GM15510 (cell line): Measurements from ENCODE around the gene PLEKHA3.

ENCODE experiments used
- POLR2A ChIP-seq: IDR thresholded peaks from 3 replicates; pipeline ENCODE4 v1.6.1; 2011; ENCODE audit warnings: borderline replicate concordance; ENCODE audit not compliant: insufficient read length; ENCODE audit errors: extremely low read depth

PLEKHA3 gene

DNA sequence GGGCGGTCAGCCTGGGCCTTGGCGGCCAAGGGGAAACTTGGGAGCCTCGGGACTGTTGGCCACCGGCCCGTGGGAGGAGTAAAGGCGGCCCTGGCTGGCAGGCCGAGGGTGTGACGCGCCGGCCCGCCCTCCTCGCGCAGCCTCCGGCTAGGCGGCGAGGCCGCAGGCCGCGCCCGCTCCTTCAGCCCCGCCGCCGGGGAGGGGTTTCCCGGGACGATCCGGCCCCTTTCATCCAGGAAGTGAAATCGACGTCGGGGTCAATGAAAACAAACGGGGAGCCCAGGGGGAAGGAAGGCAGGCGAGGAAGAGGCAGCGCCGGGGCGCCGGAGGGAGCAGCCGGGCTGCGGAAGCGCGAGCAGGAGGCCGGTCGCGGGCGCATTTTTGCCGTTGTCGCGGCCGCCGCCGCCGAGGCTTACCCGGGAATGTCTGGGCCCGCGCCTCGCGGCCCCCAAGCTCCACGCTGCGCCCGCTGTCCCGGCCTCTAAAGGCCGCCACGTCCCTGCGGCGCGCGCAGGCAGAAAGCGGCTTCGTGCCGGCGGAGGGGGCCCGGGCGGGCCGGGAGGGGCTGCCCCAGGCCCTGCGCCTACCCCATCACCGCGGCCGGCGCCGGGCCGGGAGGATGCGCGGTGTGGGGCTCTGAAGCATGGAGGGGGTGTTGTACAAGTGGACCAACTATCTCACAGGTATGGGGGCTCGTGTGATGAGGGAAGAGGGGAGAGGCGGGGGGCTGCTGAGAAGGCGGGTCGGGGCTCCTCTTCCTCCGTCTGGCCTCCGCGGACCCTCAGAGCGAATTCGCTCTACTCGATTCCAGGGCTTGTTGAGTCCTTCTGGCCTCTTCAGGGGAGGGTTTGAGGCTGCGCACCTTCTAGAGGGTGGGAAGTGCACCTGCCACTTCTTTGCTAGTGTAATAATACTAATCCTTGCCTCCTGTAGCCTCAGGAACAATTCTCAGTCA, at the start of gene PLEKHA3:
PLEKHA3 (plus strand) TSS at position 231 of the 955 bp plus-strand sequence; CDS start at position 644, 413 bp downstream.
- TF ChIP-seq POLR2A, result peak; percentile 54

DNA sequence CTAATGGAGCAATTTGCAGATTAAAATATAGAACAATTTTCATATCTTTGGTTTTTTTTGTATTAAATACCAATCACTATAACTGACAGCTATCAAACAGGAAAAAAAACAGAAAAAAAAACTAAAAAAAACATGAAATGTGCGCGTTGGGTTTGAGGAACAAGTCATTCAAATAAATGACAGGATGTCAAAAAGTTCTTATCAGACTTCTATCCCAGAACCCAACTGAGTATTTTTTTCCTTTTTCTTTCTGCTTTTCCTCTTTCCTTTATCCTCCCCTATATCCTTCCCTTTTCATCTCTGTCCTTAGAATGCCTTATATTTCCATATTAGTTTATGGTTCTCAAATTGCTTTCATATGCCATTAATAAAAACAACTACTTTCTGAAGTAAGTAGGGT, 43.6 kb upstream of the PLEKHA3 start:
- no peak for TF ChIP-seq POLR2A

DNA sequence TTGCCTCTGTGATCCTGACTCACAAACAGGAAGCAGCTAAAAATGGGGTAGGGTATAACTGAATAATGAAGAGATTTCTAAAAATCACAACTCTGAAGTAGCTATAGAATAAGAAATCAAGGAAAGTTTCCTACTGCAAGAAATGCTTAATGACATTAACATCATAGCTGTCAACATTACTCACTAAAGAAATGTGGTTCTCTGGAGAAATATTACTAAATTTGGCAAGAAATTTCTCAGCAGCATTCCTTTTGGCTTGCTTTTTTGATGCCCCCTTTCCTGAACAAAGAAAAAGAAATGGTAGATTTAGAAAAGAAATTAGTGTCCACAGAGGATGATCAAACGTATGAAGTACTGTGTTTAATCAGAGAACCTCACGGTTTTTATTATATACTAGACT, 38.8 kb upstream of the PLEKHA3 start:
- TF ChIP-seq POLR2A, result no peak

DNA sequence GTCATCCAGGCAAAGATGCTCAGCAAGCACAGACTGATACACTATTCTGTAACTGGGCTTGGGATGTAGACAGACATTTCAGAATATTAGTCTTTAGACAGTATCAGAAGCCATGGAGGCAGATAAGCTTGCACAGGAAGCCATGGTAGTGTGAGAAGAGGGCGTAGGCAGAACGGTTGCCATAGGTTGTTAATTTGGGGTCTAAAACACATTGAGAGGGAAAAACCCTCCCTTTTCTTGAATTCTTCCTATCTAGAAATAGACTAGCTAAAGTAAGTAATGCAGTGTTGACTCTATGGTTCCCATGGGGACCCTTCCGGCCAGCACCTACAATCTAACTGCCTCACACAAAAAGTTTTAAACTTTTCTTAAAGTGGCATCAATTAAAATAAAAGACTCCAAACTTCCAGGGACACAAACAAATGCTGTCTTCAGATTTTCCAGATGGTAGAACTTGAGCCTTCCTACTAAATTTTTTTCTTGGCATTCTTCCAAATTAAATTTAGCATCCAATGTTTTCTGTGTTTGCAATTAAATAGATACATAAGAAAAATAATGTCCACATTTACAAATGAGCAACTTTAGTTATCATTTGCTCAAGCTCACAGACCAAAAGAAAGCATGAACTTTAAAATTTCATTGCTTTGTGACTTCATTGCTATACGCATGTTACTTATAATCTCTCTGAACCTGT, 31.1 kb upstream of the PLEKHA3 start:
- no peak for TF ChIP-seq POLR2A

DNA sequence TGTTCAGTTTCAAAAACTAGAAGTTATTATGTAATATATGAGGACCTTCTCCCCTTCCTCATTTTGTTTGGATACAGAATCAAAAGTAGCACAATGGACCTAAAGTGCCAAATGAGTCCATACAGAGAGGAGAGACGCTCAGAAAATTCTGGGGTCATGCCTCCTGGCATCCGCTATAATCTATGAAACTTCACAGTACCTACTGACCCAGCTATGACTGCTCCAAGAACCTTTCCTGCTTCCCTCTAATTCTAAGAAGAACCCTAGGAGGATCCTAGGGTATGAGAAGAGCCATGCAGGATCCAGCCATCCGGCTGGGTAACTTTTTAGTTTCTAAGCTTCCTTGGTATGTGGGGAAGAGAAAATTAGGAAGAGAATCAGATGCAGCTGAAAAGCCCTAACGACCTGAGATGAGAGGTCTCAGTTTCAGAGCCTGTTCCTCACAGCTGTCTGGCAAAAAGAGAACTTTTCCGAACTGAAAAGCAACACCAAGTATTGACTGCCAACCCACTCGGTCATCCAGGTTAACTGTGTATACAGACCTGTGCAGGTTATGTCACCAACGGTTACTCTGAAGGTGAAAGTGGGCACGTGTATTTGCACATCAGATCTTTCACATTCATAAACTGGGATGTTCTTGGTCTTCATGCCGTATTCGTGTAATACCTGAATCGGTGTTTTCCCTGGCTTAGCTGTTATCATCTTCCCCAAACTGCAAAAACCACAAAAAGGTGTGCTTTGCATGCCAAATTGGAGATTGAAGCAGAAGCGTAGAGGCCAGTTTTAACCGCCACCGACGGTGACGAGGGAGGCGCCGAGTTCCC, 30.3 kb upstream of the PLEKHA3 start:
- TF ChIP-seq POLR2A, result no peak

DNA sequence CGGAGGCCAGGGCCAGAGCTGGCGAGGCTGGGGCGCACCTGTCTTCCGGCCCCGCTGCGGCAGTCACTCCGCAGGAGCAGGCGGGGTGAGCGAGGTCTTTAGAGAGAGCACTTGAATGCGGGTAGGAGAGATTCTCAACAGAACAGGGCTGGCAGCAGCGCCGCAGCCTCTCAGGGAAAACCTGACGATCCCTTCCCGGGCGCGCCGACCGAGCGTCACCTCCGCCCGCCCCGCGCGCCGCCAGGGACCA, 29.8 kb upstream of the PLEKHA3 start:
- TF ChIP-seq POLR2A, result no peak

DNA sequence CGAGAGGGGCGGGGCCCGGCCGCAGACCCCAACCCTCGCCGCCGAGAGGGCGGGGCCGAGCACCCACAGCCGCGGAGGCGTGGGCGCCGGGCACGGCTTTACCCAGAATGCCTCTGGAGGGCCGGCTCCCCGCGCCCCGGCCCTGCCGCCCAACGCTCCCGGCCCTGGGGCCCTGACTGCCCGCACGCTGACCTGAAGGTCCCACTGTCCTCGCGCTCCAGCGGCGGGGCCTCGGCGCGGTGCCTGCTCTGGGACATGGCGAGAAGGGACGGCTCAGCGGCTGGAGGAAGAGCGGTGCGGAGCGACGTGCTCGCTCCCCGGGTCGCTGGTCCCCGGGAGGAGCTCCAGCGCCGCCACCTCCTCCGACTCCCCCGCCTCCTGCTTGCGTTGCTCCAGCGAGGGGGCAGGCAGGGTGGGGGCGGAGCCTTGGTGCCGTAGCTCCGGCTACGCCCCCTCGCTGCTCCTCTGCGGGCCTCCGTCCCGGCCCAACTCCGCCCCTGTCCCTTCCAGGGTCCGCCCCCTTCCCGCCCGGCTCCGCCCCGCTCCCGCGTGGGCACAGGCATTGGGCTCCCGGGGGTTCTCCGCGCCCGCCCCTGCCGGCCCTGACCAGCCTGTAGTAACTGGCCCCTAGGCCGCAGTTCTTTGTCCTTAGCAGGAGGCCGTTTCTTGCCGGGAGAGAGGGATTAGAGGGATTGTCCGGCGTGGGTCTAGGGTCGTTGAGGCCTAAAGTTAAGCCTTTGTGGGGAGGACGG, 29.3 kb upstream of the PLEKHA3 start, which contains the start of the genes PJVK and PRKRA:
PJVK (plus strand) TSS at position 605 of the 752 bp plus-strand sequence. CDS start 2,032 bp downstream, outside the sequence.
PRKRA (minus strand) TSS at position 402 of the 752 bp plus-strand sequence; CDS start at position 257, 145 bp downstream.
- TF ChIP-seq POLR2A, result peak; percentile 89

DNA sequence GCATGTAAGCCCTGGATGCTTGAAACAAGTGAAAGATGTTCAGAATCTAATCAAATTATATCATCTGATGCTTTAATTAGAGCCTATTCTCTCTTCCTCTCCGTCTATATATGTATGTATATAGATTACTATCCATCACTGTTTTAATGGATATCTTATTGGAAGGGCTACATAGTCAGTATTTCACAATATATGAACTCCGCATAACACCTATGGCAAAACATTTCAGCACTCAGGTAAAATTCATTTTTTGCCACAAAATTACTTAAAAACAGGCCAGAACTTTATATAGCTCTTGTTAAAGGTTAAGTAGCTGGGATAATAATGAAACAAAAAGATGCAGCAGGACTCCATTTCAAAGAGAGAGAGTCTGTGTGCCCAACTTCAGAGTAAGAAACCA, 27.9 kb upstream of the PLEKHA3 start:
- no peak for TF ChIP-seq POLR2A

DNA sequence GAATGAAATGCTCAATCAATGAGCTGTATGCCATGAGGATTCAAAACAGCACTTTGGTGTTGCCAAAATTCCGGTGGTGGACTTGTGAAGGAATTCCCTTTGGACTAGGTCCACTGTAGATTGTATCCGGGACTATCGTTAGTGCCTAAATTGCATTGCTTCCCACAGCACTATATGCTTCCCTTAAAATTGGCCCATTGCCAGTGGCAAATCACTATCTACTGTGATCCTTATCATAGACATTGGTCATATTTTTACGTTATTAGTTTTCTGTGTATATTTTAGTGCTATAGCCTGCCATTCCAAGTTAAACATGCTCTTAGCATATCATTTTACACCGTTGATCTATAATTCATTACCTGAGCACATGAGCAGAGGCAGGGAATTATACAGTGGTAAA, 27.4 kb upstream of the PLEKHA3 start:
- TF ChIP-seq POLR2A, result no peak

DNA sequence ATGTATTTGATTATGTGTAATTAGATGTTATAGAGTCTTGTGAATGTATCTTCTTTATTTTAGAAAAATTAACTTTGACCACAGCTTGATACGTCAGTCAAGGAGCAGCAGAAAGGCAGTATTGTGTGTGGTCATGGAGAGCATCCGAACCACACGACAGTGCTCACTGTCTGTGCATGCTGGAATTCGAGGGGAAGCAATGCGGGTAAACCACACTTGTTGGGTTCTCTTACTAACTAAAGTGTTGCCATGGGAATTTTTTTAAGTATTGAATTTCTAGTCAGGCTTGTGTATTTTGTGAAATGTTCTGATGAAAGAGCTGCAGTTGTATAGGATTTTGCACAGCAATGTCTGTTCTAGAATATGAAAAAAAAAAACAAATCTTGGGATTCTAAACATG, 24.3 kb upstream of the PLEKHA3 start:
- TF ChIP-seq POLR2A, result no peak

DNA sequence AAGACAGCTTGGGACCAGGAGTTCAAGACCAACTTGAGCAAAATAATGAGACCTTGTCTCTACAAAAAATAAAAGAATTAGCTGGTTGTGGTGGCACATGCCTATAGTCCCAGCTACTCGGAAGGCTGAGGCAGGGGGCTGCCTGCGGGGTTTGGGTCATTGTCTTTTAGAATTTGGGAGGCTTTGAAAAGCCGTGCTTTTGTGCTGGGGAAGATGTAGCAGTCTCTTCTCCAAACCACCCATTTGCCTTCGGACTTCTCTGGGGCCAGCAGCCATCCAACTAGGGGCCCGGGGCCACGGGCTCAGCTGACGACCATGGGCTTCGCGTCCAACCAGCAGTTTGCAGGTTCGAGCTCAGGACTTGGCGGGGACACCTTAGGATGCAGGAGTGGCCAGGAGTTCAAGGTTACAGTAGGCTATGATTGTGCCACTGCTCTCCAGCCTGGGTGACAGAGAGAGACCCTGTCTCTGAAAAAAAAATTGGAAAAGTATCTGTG, 22.8 kb upstream of the PLEKHA3 start:
- no peak for TF ChIP-seq POLR2A

DNA sequence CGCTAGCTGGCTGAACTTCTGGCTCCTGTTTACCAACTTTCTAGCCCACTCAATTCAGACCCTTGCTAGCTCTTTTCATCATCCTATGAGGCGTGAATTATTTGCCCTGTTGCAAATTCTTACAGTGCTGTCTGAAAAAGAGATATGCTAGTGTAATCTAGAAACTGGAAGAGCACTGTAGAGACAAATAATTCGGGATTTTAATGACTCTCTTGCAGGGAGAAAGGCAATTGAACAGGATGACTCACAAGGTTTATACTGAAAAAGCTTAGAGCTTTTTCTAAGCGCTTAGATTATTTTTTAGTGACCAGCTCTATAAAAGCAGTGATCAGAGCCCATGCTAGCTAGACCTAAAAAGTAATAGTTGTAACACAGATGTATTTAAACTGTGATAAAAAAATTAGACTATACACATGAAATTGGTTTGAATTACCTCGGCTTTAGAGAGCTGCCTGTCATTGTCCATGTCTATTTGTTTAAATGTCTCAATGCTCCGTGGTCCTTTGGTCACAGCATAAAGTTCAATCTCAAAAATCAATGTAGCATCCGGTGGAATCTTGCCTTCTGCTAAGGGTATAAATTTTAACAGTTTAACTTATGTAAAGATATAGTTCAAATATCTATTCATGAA, 10.9 kb upstream of the PLEKHA3 start:
- no peak for TF ChIP-seq POLR2A

DNA sequence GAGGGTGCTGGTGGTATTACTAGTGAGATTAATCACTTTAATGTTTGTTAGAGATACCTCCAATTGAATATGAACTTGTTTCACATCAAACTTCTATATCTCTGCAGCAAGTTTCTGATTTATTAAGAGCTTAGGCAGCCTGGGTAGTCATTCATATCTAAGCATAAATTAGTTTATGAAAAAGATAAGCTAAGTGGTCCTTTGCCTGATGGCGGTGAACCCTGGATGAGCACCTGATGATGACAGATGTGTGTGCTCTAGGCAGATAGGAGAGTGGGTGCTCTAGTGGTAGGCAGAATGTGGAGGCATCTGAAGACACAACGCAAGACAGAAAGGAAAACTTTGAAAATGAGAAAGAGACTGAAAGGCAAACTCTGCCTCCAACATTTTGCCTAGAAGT, 6.9 kb upstream of the PLEKHA3 start:
- no peak for TF ChIP-seq POLR2A
